ENCODE measurements around the gene ALG12.
"Not testable (repeated sequence)": the region's sequence is repeated elsewhere in the genome, so short reads cannot be mapped to it uniquely, and the experiment has no call there.

ALG12 gene

GRCh38 chr22:49853981-49854831 lies 64.0 kb downstream of the ALG12 start:
- Mint-ChIP-seq H3K4me3 (peak overlapping the region; percentile 97), H3K9me3 (no peaks in the 10 kb centered on the region), H3K4me1 (ENCODE audit: low read depth) (peaks cover 38% of the 10 kb centered on the region), H3K27me3 (peaks cover 12% of the 10 kb centered on the region), H3K36me3 (ENCODE audit: low read depth) (peaks cover 16% of the 10 kb centered on the region), H3K27ac (peak overlapping the region; percentile 91)

- Mint-ChIP-seq H3K36me3 (ENCODE audit: low read depth) (peaks cover 9% of the 10 kb centered on the region), H3K27me3 (peaks cover 13% of the 10 kb centered on the region), H3K9me3 (no peaks in the 10 kb centered on the region), H3K4me3 (peak within 1 kb of the TSS; percentile 97), H3K4me1 (ENCODE audit: low read depth) (peaks cover 31% of the 10 kb centered on the region), H3K27ac (peak within 1 kb of the TSS; percentile 91)
These were observed 65.0 kb downstream of the ALG12 start, which contains the start of gene ZBED4 for GRCh38 chr22:49852898-49853894. Gene ZBED4 (plus strand): TSS chr22:49853844. CDS start chr22:49883663, 29,819 bp downstream.

- H3K27ac Mint-ChIP-seq: peak overlapping the region; percentile 63
- H3K4me1 Mint-ChIP-seq (ENCODE audit: low read depth): peaks cover 31% of the 10 kb centered on the region
- H3K9me3 Mint-ChIP-seq; H3K36me3 Mint-ChIP-seq (ENCODE audit: low read depth): not testable (repeated sequence)
- peaks cover 19% of the 10 kb centered on the region for H3K27me3 Mint-ChIP-seq
- peak overlapping the region; percentile 66 for H3K4me3 Mint-ChIP-seq
These were observed 65.7 kb downstream of the ALG12 start for GRCh38 chr22:49852568-49852897.

DNA sequence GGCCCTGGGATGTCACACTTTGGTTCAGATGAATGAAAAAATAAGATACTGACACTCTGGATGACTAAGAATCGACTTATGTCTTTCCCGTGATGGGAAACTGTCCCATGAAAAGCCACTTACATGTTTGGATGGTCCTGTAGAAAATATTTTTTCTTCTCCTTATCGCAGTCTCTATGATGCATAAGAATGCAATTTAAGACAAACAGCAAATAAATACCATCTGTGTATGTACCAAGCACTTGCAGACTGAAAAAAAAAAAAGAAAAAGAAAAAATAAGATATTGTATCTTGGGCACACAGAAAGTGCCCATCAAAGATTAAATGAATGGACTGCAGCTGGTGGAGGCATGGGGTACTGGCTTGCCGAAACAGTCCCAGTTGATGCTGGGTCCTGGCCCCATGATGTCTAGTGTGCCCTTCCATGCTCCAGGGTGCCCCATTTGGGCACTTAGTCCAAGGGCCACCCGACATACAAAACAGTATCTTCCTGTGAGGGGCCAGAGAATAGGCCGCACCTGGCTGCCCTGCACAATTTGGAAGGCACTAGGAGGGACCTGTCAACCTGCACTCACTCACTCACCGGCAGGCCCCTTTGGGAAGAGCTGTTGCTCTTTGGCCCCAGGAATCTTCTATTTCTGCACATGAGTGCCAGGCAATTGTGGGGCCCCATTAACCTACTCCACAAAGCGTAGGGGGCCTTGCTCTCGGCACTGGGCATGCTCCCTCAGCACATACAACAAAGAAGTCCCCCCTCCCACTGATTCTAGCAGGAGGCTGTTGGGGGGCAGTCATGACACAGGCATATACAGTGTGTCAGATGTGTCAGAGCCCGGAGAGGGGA lies 67.1 kb downstream of the ALG12 start:
- Mint-ChIP-seq H3K36me3 (ENCODE audit: low read depth) (peaks cover 7% of the 10 kb centered on the region), H3K4me3 (peak overlapping the region; percentile 5), H3K27ac (no peak overlapping the region), H3K9me3 (no peaks in the 10 kb centered on the region), H3K4me1 (ENCODE audit: low read depth) (peaks cover 26% of the 10 kb centered on the region), H3K27me3 (peaks cover 24% of the 10 kb centered on the region)

Data from stimulated activated naive CD8-positive, alpha-beta T cell treated with anti-CD3 and anti-CD28 coated beads, Interleukin-15, Interleukin-2, amounts not matched to agents 100 ng/mL and 50 ng/mL, for 24 hours (primary cell).